ENCODE measurements around the gene CERT1. TPM values are rescaled to one million over a fixed set of nuclear protein-coding genes. Genes with fewer than 3 reads are reported as not detected.

The CERT1 gene
- total RNA-seq, 2 experiments from 2014 or later = 23.9 to 24.6 TPM

GRCh38 chr5:75341934-75342333 is 169.5 kb downstream of the CERT1 start:
- DNase-seq (no peak), ATAC-seq (no peak)
- intact Hi-C loops (cut with micrococcal nuclease) = no loop called here
- H3K4me1 Mint-ChIP-seq (ENCODE audit: low read depth) = peaks cover 39% of the 10 kb centered on the region
- no peaks in the 10 kb centered on the region for H3K9me3 Mint-ChIP-seq
- H3K27ac Mint-ChIP-seq = no peak overlapping the region
- ChIA-PET POLR2A (interaction anchor here (1.2 kb wide), 1 partner anchor 10 kb away, joined by 3 read pairs; no protein-coding TSS in a partner anchor), CTCF (interaction anchor here (0.9 to 1.9 kb wide), 4 partner anchors 9 to 105 kb away, joined by 3 to 6 read pairs (median 4); partner anchors contain the start of gene ANKRD31)
- no peak overlapping the region for H3K4me3 Mint-ChIP-seq
- H3K36me3 Mint-ChIP-seq (ENCODE audit: low read depth) = peaks cover 37% of the 10 kb centered on the region
- no peak for TF ChIP-seq CTCF (IDR thresholded peaks at IDR 0.05)
- no peaks in the 10 kb centered on the region for H3K27me3 Mint-ChIP-seq

- CTCF ChIA-PET = interaction anchor here (0.7 to 1.9 kb wide), 5 partner anchors 9 to 422 kb away, joined by 3 to 6 read pairs (median 3); partner anchors contain the start of gene ANKRD31
- TF ChIP-seq CTCF (IDR thresholded peaks at IDR 0.05) = no peak
- POLR2A ChIA-PET = interaction anchor here (1.1 to 1.2 kb wide), 2 partner anchors 12 to 49 kb away, joined by 3 read pairs; no protein-coding TSS in a partner anchor
- no peak overlapping the region for H3K27ac Mint-ChIP-seq
- H3K36me3 Mint-ChIP-seq (ENCODE audit: low read depth) = peaks cover 33% of the 10 kb centered on the region
- intact Hi-C loops (cut with micrococcal nuclease) = no loop called here
- no peaks in the 10 kb centered on the region for H3K27me3 Mint-ChIP-seq
- H3K4me1 Mint-ChIP-seq (ENCODE audit: low read depth) = peaks cover 39% of the 10 kb centered on the region
- no peaks in the 10 kb centered on the region for H3K9me3 Mint-ChIP-seq
- DNase-seq (no peak), ATAC-seq (no peak)
- no peak overlapping the region for H3K4me3 Mint-ChIP-seq
These were observed 170.5 kb downstream of the CERT1 start for GRCh38 chr5:75340714-75341478.

GRCh38 chr5:75338408-75338807 is 173.0 kb downstream of the CERT1 start:
- intact Hi-C loops (cut with micrococcal nuclease) = loop anchor here (5.0 to 10.0 kb wide), 2 partner anchors 174 to 284 kb away; partner anchors contain the start of genes CERT1, GCNT4 and POLK
- POLR2A ChIA-PET = no interaction called here
- H3K9me3 Mint-ChIP-seq = peaks cover 2% of the 10 kb centered on the region
- no peak for TF ChIP-seq CTCF (IDR thresholded peaks at IDR 0.05)
- peaks cover 39% of the 10 kb centered on the region for H3K4me1 Mint-ChIP-seq (ENCODE audit: low read depth)
- no peaks in the 10 kb centered on the region for H3K27me3 Mint-ChIP-seq
- H3K36me3 Mint-ChIP-seq (ENCODE audit: low read depth) = peaks cover 22% of the 10 kb centered on the region
- ATAC-seq (no peak), DNase-seq (no peak)
- H3K27ac Mint-ChIP-seq = no peak overlapping the region
- no peak overlapping the region for H3K4me3 Mint-ChIP-seq
- CTCF ChIA-PET = interaction anchor here (1.0 kb wide), 1 partner anchor 288 kb away, joined by 3 read pairs; no protein-coding TSS in a partner anchor

- no peak for TF ChIP-seq CTCF (IDR thresholded peaks at IDR 0.05)
- no peak overlapping the region for H3K4me3 Mint-ChIP-seq
- H3K4me1 Mint-ChIP-seq (ENCODE audit: low read depth) = peaks cover 37% of the 10 kb centered on the region
- peaks cover 21% of the 10 kb centered on the region for H3K36me3 Mint-ChIP-seq (ENCODE audit: low read depth)
- CTCF ChIA-PET = interaction anchor here (0.8 to 1.8 kb wide), 8 partner anchors 10 to 343 kb away, joined by 3 to 21 read pairs (median 4); partner anchors contain the start of gene ANKRD31
- H3K27me3 Mint-ChIP-seq = no peaks in the 10 kb centered on the region
- ATAC-seq (no peak), DNase-seq (peak; percentile 47)
- POLR2A ChIA-PET = interaction anchor here (0.6 to 2.0 kb wide), 10 partner anchors 8 to 817 kb away, joined by 3 to 8 read pairs (median 4); partner anchors contain the start of genes ANKRD31 and CERT1
- intact Hi-C loops (cut with micrococcal nuclease) = loop anchor here (2.0 to 10.0 kb wide), 3 partner anchors 101 to 283 kb away; partner anchors contain the start of genes ANKRD31, CERT1, GCNT4 and POLK
- H3K27ac Mint-ChIP-seq = no peak overlapping the region
- peaks cover 2% of the 10 kb centered on the region for H3K9me3 Mint-ChIP-seq
These were observed 173.9 kb downstream of the CERT1 start for GRCh38 chr5:75337366-75338021.

Data from activated CD8-positive, alpha-beta T cell treated with anti-CD3 and anti-CD28 coated beads for 36 hours (primary cell).